WI38 (cell line): ENCODE data around the gene PTTG2.

Experiments used
- H3K4me3 ChIP-seq: 2 replicates; pipeline ENCODE4 v1.5.1; 2011; ENCODE audit warnings: low read depth, mild to moderate bottlenecking, control low read depth, low read length
- TF ChIP-seq, protein P1 (sequence below): IDR thresholded peaks from 2 replicates; pipeline ENCODE4 v1.5.1; 2012; ENCODE audit warnings: low read depth, mild to moderate bottlenecking, control low read depth, low read length

PTTG2 gene

DNA sequence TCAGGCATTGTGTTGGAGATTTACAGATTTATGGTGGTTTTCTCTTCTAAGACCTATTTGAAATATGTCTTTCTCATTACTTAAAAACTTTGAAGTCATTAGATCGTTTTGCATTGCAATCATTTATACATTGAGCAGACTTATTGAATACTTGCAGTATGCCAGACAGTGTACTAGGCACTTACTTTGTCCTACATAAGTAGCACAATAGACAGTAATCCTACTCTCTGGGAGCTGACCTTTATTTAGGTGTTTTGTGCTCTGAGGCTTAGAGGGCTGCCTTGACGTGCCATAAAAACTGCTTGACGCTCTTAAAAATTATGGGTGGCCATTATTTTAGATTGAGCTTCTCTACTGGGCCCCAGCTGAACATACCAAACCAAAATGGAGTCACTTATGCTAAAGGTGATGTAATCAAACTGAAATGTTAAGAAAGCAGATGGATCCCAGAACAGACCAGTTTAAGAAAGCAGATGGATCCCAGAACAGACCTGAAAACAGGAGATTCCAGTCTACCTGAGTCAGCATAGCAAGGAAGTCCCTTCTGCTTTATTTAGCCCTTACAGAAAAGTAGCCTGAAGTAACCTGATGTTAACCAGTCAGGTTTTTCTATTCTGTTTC, 42.4 kb downstream of the PTTG2 start:
- no peak overlapping the region for H3K4me3 ChIP-seq
- TF ChIP-seq, protein P1, sequence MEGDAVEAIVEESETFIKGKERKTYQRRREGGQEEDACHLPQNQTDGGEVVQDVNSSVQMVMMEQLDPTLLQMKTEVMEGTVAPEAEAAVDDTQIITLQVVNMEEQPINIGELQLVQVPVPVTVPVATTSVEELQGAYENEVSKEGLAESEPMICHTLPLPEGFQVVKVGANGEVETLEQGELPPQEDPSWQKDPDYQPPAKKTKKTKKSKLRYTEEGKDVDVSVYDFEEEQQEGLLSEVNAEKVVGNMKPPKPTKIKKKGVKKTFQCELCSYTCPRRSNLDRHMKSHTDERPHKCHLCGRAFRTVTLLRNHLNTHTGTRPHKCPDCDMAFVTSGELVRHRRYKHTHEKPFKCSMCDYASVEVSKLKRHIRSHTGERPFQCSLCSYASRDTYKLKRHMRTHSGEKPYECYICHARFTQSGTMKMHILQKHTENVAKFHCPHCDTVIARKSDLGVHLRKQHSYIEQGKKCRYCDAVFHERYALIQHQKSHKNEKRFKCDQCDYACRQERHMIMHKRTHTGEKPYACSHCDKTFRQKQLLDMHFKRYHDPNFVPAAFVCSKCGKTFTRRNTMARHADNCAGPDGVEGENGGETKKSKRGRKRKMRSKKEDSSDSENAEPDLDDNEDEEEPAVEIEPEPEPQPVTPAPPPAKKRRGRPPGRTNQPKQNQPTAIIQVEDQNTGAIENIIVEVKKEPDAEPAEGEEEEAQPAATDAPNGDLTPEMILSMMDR, result no peak

DNA sequence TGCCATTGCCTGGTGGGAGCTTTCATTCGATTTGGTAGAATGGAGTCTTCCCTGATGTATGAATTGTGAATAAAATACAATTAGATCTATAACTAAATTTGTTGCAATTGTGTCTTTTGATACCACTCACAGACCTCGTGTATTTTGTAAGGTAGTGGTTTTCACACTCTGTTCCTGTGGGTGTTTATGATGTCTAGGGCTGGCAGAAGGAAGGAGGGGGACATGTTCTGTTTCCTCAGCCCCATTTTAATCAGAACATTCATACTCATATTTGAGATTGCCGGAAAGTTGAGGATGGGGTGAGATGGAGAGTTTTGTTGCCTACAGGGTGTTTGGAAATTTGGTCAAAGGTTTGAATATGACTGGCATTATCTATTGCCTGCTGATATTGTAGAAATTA, 42.9 kb downstream of the PTTG2 start:
- TF ChIP-seq, protein P1, result no peak
- H3K4me3 ChIP-seq, result no peak overlapping the region

DNA sequence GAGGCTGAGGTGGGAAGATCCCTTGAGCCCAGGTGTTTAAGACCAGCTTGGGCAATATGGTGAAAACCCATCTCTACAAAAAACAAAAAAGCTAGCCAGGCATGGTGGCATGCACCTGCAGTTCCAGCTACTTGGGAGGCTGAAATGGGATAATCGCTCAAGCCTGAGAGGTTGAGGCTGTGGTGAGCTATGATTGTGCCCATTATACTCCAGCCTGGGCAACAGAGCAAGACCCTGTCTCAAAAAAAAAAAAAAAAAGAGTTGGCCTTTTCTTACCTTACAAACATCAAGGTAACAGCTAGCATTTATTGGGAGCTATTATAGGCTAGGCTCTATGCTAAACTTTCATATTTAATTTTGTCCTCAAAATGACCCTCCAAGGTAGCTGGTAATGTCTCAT, 43.4 kb downstream of the PTTG2 start:
- no peak overlapping the region for H3K4me3 ChIP-seq
- TF ChIP-seq, protein P1, result no peak

DNA sequence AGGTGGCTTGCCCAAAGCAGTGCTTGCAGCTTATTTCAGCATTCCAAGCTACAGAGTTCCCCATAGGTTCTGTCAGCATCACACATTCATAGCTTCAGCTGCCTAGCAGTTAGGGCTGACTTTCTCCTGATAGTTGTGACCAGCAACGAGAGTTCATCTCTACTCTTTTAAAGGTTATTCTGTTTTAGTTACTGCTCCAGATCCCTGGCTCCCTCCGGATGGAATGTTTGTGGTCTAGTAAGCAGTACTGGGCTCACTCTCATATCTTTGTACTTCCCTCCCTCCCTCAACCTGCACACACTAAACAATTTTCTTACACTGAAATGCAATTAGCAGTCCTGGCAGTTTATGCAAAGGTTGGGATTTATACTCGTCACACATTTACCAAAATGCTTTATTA, 43.9 kb downstream of the PTTG2 start:
- no peak overlapping the region for H3K4me3 ChIP-seq
- TF ChIP-seq, protein P1, result no peak

DNA sequence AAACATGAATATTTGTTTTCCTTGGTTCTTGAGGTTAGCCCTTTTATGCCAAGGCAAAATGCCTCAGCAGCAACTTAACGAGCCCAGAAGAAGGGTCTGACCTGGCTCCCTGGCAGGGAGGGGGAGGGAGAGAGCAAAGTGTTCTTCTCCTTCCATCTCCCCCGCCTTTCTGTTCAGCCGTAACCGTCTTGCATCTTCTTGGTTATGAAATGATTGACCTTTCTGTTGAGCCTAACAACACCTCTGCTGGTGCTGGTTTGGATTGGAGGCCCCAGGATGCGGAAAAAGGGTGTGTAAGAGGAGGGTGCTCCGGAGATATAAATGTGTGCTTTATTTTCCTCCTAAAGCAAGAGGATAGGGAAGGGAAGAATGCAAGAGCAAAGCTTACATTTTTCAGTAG, 44.7 kb downstream of the PTTG2 start:
- TF ChIP-seq, protein P1, result no peak
- no peak overlapping the region for H3K4me3 ChIP-seq

DNA sequence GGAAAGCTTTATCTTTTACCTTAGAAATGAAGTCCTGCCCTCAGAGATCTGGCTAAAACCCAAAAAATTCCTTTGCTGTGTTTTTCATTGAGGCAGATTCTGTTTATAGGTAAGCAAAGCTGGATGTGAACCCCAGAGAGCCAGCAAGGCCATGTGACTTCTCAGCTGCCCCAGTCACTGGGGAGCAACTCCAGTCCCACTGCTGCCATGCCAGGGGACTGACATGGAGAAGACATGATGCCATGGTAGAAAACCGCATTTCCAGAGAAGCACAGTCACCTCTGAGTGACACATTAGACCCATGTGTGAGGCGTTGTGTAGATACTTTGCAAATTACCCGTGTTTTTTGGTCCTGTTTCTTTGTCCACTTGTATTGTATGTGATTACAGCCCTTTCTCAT, 45.4 kb downstream of the PTTG2 start:
- H3K4me3 ChIP-seq, result no peak overlapping the region
- TF ChIP-seq, protein P1, result no peak

DNA sequence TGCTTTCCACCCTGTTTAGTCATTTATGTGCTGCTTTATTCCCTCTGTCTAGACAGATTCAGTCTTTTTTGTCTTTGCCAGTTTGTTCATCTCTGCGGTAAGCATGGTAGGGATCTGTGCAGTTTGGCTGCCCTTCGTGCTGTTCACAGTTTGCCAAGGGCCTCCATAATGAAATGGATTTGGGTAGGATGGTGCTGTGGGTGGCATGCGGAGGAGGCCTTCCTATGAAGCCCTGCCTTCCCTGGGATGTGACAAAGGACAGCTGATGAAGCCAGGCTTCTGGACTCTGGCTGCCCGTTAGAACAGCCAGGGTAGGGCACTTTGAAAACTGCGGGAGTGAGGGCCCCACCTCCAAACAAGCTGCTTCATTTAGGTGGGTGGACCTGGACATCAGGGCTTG, 47.4 kb downstream of the PTTG2 start:
- TF ChIP-seq, protein P1, result no peak
- no peak overlapping the region for H3K4me3 ChIP-seq
